Heart left ventricle (tissue), 16 donors: ENCODE results near the gene ANKK1. TPM values are rescaled to one million over a fixed set of nuclear protein-coding genes. Genes with fewer than 3 reads are reported as not detected.

Experiments used
- ATAC-seq, 4 donors: fragments of 200-7000 bp; cut with Tn5 transposase; one replicate each; pipeline ENCODE4 v1.9.1; 2020 to 2022; ENCODE audit warnings: moderate library complexity in 4 of 4, mild to moderate bottlenecking in 3 of 4, moderate number of reproducible peaks in 1 of 4
- DNase-seq, 5 donors: peaks; one replicate each; pipeline ENCODE4 v3.0.0-alpha.2; 2020
- H3K27ac ChIP-seq, 12 donors: fragments of 200-600 bp; sonication (generic) in 4 of 12; one replicate each; pipeline versions ENCODE4 v1.5.0 to v1.8.0; 2016 to 2022; ENCODE audit warnings: mild to moderate bottlenecking in 2 of 12
- H3K27me3 ChIP-seq, 9 donors: fragments of 200-600 bp; sonication (generic) in 2 of 9; one replicate each; pipeline versions ENCODE4 v1.5.1 to v1.8.0; 2016 to 2022; ENCODE audit warnings: mild to moderate bottlenecking in 3 of 9
- H3K36me3 ChIP-seq, 9 donors: fragments of 200-600 bp; sonication (generic) in 2 of 9; one replicate each; pipeline versions ENCODE4 v1.5.0 to v1.8.0; 2018 to 2022; ENCODE audit warnings: mild to moderate bottlenecking in 2 of 9
- H3K4me1 ChIP-seq, 12 donors: fragments of 200-600 bp; sonication (generic) in 4 of 12; one replicate each; pipeline versions ENCODE4 v1.5.0 to v1.8.0; 2016 to 2022; ENCODE audit warnings: mild to moderate bottlenecking in 3 of 12
- H3K4me3 ChIP-seq, 12 donors: fragments of 200-600 bp; sonication (generic) in 4 of 12; one replicate each; pipeline versions ENCODE4 v1.5.0 to v1.8.0; 2017 to 2022; ENCODE audit warnings: mild to moderate bottlenecking in 9 of 12, moderate library complexity in 4 of 12
- H3K9me3 ChIP-seq, 12 donors: fragments of 200-600 bp; sonication (generic) in 4 of 12; one replicate each; pipeline versions ENCODE4 v1.5.0 to v1.8.0; 2016 to 2022; ENCODE audit warnings: mild to moderate bottlenecking in 1 of 12
- POLR2A ChIP-seq, 2 donors: fragments of 450-650 bp; IDR thresholded peaks; one replicate each; pipeline ENCODE4 v1.6.1; 2017; ENCODE audit warnings: antibody characterized with exemption in 2 of 2, mild to moderate bottlenecking in 2 of 2, moderate library complexity in 2 of 2
- WGBS, 4 donors: extraction: QIAGEN DNeasy Blood & Tissue Kit in 2 of 4; methylation state at CpG; one replicate each; pipeline versions ENCODE4 v1.1.5 to v1.1.7; 2013 to 2018; 5-methylcytosine and 5-hydroxymethylcytosine counted together
- intact Hi-C, 10 donors: fragments of 100-400 bp; cut with DNase I; formaldehyde crosslinking; loops; one replicate each; pipeline versions ENCODE4 v1.11.1 to v1.14.2; 2022
- polyA plus RNA-seq, 2 donors: library from polyadenylated mRNA; stranded (reverse); fragments of 200-250 nt; gene quantifications; one replicate each; pipeline ENCODE4 v1.2.3, GENCODE V29; 2013
- total RNA-seq, 9 donors: library from RNA; depleted of rRNA in 2 of 9; stranded (reverse); fragments of >200 nt in 2 of 9; fragmentation: NEBNext Ultra II Directional in 3 of 9; extraction: Animal tissue kit (Norgen Biotek cat#: 25700) in 3 of 9; gene quantifications; one replicate each; pipeline versions ENCODE4 v1.1.0 to v1.2.4, GENCODE V29; 2016 to 2023
- TF ChIP-seq, protein P1 (sequence below), 12 donors: fragments of 200-600 bp; sonication (generic) in 4 of 12; IDR thresholded peaks; one replicate each; pipeline versions ENCODE4 v1.5.0 to v1.8.0; 2018 to 2022; ENCODE audit warnings: antibody characterized with exemption in 12 of 12, mild to moderate bottlenecking in 5 of 12
- donor health status: ischemic (EF 13 %, LVEDD 7.1; RV severe dilation, severe dysfunction).
- donor health status: healthy with polysubstance abuse.
- donor health status: DM: no; HTN: yes; CAD: no.
- donor health status: DM: no; HTN: no; CAD: no.
- donor health status: ischemic (EF 25% LVEDD 6.9; RV normal size, moderate dysfunction).
- donor health status: ischemic (EF 25% LVEDD 5.7; RV mildly dilated, moderate dysfunction).
- donor health status: healthy.
- donor health status: DM: yes; HTN: yes; CAD: no.
- donor health status: ischemic (EF 35%, LVEDD 5.7; RV mildly dilated, moderate dysfunction).
- donor health status: nonischemic (EF 11% LVEDD 7.7; RV severe dilation, severe dysfunction).
- donor health status: DM: yes; HTN: yes; CAD: no.
- donor health status: PGD.
- donor health status: ischemic (EF 29% LVEDD 5.4; RV normal size, mild dysfunction).
- donor health status: nonischemic (EF 23%, LVEDD 6.1; RV moderate dilation, normal function).

ANKK1 gene
- total and polyA plus RNA-seq, 11 donors, result 0.03 to 0.24 (median 0.10) TPM; not detected in 7

DNA sequence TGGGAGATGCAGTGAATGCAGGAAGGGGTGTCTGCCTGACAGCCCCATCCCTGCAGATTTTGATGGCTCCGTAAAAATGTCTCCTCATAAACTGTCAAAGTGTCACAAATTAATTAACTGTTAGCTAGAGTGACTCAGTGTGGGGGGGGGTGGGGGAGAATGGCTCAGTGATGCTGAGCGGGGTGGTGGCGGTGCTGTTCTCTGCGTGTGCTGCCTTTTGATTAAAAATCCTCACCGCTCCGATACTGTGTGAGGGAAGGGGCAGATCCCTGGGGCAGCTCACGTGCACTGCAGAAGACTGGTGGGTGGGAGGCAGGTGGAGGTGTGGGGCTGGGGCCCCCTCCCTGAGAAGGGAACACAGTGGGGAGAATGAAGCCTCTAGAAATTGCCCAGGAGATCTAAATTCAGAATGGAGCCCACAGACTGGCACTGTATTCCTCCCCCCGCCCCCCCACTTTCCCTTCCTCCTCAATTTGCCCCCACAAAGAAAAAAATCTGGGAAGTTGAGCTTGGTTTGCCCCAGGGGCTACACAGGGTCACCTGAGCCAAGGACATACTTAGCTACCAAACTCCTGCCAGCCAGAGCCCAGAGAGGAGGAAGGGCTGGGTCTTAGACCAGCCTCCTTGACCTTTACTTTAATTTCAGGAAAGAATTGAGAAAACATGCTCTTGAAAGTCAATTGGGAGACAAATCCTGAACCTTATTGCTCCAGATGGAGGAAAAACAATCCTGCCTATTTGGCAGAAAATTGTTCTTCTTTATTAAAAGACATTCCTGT lies 47.8 kb downstream of the ANKK1 start:
- no peaks in the 10 kb centered on the region for H3K4me1 ChIP-seq
- peaks cover 0 to 12% (median 0%) of the 10 kb centered on the region in 9 donors for H3K27me3 ChIP-seq
- ATAC-seq, result no peak
- no peaks in the 10 kb centered on the region for H3K9me3 ChIP-seq
- WGBS, 4 donors, result 87 to 91% (median 88%) methylated on average over 8 of the region's 8 CpGs
- no peak for DNase-seq
- intact Hi-C loops, result no loop called here
- no peak for TF ChIP-seq POLR2A (IDR thresholded peaks at IDR 0.05)
- TF ChIP-seq, protein P1, sequence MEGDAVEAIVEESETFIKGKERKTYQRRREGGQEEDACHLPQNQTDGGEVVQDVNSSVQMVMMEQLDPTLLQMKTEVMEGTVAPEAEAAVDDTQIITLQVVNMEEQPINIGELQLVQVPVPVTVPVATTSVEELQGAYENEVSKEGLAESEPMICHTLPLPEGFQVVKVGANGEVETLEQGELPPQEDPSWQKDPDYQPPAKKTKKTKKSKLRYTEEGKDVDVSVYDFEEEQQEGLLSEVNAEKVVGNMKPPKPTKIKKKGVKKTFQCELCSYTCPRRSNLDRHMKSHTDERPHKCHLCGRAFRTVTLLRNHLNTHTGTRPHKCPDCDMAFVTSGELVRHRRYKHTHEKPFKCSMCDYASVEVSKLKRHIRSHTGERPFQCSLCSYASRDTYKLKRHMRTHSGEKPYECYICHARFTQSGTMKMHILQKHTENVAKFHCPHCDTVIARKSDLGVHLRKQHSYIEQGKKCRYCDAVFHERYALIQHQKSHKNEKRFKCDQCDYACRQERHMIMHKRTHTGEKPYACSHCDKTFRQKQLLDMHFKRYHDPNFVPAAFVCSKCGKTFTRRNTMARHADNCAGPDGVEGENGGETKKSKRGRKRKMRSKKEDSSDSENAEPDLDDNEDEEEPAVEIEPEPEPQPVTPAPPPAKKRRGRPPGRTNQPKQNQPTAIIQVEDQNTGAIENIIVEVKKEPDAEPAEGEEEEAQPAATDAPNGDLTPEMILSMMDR (IDR thresholded peaks at IDR 0.05), result no peak
- no peaks in the 10 kb centered on the region for H3K36me3 ChIP-seq
- H3K27ac ChIP-seq, result no peak overlapping the region
- H3K4me3 ChIP-seq, result no peak overlapping the region

DNA sequence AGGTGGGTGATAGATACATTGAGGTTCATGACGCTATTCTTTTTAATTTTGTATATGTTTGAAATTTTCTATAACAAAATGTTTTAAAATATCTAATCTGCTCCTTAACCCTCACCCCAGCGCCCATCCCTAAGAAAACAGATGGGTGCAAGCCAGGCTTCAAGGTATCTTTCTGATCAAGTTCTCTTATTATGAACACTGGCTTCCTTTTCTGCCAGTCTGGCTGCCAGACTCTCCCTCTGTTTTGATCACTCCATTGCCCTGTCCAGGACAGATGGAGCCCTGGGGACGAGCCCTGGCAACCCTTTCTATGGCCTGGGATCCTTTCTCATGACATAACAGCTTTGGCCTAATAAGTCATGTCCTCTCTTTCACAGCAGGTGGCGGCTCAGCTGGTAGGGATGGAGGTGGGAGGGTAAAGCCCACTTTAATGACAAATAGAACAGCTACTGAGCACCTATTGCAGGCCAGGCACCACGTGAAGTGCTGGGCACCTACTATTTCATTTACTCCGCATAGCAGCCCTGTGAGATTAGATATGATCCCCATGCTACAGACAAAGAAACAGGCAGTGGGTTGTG lies 49.2 kb downstream of the ANKK1 start:
- DNase-seq (no peak), ATAC-seq (no peak)
- no peak for TF ChIP-seq POLR2A (IDR thresholded peaks at IDR 0.05)
- TF ChIP-seq, protein P1 (IDR thresholded peaks at IDR 0.05), result no peak
- Histone ChIP-seq H3K36me3 (no peaks in the 10 kb centered on the region), H3K4me1 (no peaks in the 10 kb centered on the region), H3K4me3 (no peak overlapping the region), H3K27me3 (peaks cover 0 to 24% (median 0%) of the 10 kb centered on the region in 9 donors), H3K27ac (no peak overlapping the region), H3K9me3 (no peaks in the 10 kb centered on the region)
- WGBS, 4 donors, result 62 to 66% (median 63%) methylated on average over 6 of the region's 6 CpGs
- intact Hi-C loops, result no loop called here

DNA sequence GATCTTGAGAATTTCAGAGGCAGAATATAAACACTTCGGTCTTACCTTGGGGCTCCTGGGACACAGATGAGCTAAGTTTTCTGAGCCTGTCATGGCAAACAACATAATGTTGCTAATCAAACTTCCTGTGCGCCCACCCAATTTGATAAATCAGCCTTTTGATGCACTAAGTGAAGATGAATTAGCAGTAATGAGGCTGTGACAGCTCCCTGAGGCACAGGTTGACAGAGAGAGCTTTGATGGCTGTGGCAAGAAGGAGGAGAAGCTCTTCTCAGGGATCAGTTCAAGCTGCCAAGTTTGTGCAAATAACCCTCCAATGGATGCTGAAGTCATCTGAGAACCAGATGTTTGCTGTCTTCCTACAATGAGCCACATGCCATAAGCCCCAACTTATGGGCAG lies 53.2 kb downstream of the ANKK1 start:
- intact Hi-C loops, result no loop called here
- Histone ChIP-seq H3K4me3 (no peak overlapping the region), H3K27me3 (peaks cover 0 to 48% (median 3%) of the 10 kb centered on the region in 9 donors), H3K27ac (no peak overlapping the region), H3K4me1 (peaks cover 0 to 5% (median 0%) of the 10 kb centered on the region in 12 donors), H3K36me3 (no peaks in the 10 kb centered on the region), H3K9me3 (no peaks in the 10 kb centered on the region)
- WGBS, 4 donors, result 72 to 91% (median 84%) methylated on average over 2 of the region's 2 CpGs
- DNase-seq (no peak), ATAC-seq (no peak)
- no peak for TF ChIP-seq POLR2A (IDR thresholded peaks at IDR 0.05)
- TF ChIP-seq, protein P1 (IDR thresholded peaks at IDR 0.05), result no peak

DNA sequence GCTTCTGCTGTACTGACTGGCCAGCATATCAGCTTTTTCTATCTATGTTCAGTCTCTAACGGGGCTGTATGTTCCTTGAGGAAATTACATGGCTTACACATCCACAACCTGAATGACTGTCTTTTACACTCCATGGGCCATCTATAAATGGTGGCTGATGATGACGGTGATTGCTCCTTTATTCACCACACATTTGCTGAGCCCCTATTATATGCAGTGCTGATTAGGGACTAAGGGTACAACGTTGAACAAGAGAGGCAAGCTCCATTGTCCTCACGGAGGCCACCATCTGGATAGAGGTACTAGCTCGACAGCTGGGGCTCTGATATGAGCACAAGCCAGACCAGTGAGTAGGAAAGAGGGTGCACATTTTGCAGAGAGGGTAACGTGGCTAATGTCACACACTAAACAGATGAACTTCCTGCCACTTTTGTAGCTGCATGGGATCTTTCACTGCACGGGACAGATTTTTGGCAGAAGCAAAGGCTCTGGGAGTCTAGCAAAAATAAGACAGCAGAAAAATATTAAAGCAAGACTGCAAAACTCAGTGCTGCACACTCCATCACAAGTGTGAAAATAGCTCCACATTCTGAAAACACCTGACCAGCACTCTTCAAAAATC lies 57.0 kb downstream of the ANKK1 start:
- intact Hi-C loops, result no loop called here
- no peak for TF ChIP-seq POLR2A (IDR thresholded peaks at IDR 0.05)
- TF ChIP-seq, protein P1 (IDR thresholded peaks at IDR 0.05), result no peak
- Histone ChIP-seq H3K36me3 (no peaks in the 10 kb centered on the region), H3K4me3 (no peak overlapping the region), H3K9me3 (no peaks in the 10 kb centered on the region), H3K27ac (no peak overlapping the region), H3K27me3 (peaks cover 0 to 42% (median 3%) of the 10 kb centered on the region in 9 donors), H3K4me1 (peaks cover 0 to 5% (median 0%) of the 10 kb centered on the region in 12 donors)
- DNase-seq (no peak), ATAC-seq (no peak)
- WGBS, 4 donors, result 25 to 33% (median 32%) methylated on average over 7 of the region's 7 CpGs
